Muscle layer of duodenum (tissue), 2 donors: Measurements from ENCODE around the gene ZNF200.

Experiments used
- H3K27ac ChIP-seq: one replicate; pipeline ENCODE4 v1.7.0; 2013; ENCODE audit warnings: mild to moderate bottlenecking, low read length
- H3K27me3 ChIP-seq: one replicate; pipeline ENCODE4 v1.7.0; 2013; ENCODE audit warnings: low read depth, mild to moderate bottlenecking, control low read depth, low read length
- H3K36me3 ChIP-seq, 2 donors: one replicate each; pipeline ENCODE4 v1.7.0; 2013; ENCODE audit warnings: low read length in 2 of 2, control low read depth in 1 of 2, mild to moderate bottlenecking in 1 of 2; ENCODE audit not compliant: insufficient read depth in 2 of 2, control insufficient read depth in 1 of 2
- H3K4me1 ChIP-seq, 2 donors: one replicate each; pipeline ENCODE4 v1.7.0; 2013; ENCODE audit warnings: low read length in 2 of 2, mild to moderate bottlenecking in 2 of 2, control low read depth in 1 of 2, moderate library complexity in 1 of 2; ENCODE audit not compliant: insufficient read depth in 2 of 2, control insufficient read depth in 1 of 2
- H3K4me3 ChIP-seq, 2 donors: one replicate each; pipeline ENCODE4 v1.7.0; 2013; ENCODE audit warnings: low read length in 2 of 2, low read depth in 1 of 2, mild to moderate bottlenecking in 1 of 2
- H3K9me3 ChIP-seq, 2 donors: one replicate each; pipeline ENCODE4 v1.7.0; 2013; ENCODE audit warnings: low read length in 2 of 2, control low read depth in 1 of 2, mild to moderate bottlenecking in 1 of 2; ENCODE audit not compliant: control insufficient read depth in 1 of 2
- donor health status: healthy.

ZNF200 gene

DNA sequence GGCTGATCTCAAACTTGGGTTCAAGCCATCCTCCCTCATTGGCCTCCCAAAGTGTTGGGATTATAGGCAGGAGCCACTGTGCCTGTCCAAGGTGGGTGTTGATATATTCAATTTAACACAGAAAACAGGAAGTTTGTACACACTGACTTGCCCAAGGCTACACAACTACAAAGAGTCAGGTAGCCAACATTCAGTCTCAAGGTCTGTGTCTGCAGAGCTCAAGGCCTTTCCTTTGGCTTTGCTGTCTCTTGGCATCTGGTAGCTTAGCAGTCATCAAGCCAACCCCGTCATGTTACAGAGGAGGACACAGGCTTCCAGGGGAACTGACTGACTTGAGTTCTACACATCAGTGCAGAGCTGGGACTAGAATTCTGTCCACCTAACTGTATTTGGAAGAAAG lies 33.3 kb upstream of the ZNF200 start:
- Histone ChIP-seq H3K4me3 (no peak overlapping the region), H3K36me3 (peaks cover 0 to 17% of the 10 kb centered on the region in 2 donors), H3K27ac (no peak overlapping the region), H3K27me3 (no peaks in the 10 kb centered on the region), H3K4me1 (no peaks in the 10 kb centered on the region), H3K9me3 (peaks cover 0 to 3% of the 10 kb centered on the region in 2 donors)

GRCh38 chr16:3266873-3267537 lies 32.0 kb upstream of the ZNF200 start:
- Histone ChIP-seq H3K9me3 (peaks cover 0 to 3% of the 10 kb centered on the region in 2 donors), H3K27me3 (no peaks in the 10 kb centered on the region), H3K4me1 (no peaks in the 10 kb centered on the region), H3K27ac (no peak overlapping the region), H3K36me3 (peaks cover 0 to 17% of the 10 kb centered on the region in 2 donors), H3K4me3 (no peak overlapping the region)

- peak overlapping the region; percentile 90 for H3K27ac ChIP-seq
- H3K27me3 ChIP-seq = no peaks in the 10 kb centered on the region
- no peaks in the 10 kb centered on the region for H3K4me1 ChIP-seq
- H3K36me3 ChIP-seq = peaks cover 0 to 17% of the 10 kb centered on the region in 2 donors
- peaks cover 0 to 3% of the 10 kb centered on the region in 2 donors for H3K9me3 ChIP-seq
- H3K4me3 ChIP-seq = peak overlapping the region; percentile 65 to 80
These were observed 29.4 kb upstream of the ZNF200 start for GRCh38 chr16:3264137-3265036.

- Histone ChIP-seq H3K27ac (no peak overlapping the region), H3K9me3 (peaks cover 0 to 3% of the 10 kb centered on the region in 2 donors), H3K4me3 (peak overlapping the region in 1 of 2 donors; percentile 80), H3K36me3 (peaks cover 0 to 14% of the 10 kb centered on the region in 2 donors), H3K4me1 (no peaks in the 10 kb centered on the region), H3K27me3 (no peaks in the 10 kb centered on the region)
These were observed 27.6 kb upstream of the ZNF200 start for GRCh38 chr16:3262517-3262916.

GRCh38 chr16:3259836-3260235 lies 24.9 kb upstream of the ZNF200 start:
- no peaks in the 10 kb centered on the region for H3K9me3 ChIP-seq
- H3K27ac ChIP-seq = no peak overlapping the region
- no peak overlapping the region for H3K4me3 ChIP-seq
- no peaks in the 10 kb centered on the region for H3K4me1 ChIP-seq
- H3K36me3 ChIP-seq = peaks cover 0 to 5% of the 10 kb centered on the region in 2 donors
- no peaks in the 10 kb centered on the region for H3K27me3 ChIP-seq

DNA sequence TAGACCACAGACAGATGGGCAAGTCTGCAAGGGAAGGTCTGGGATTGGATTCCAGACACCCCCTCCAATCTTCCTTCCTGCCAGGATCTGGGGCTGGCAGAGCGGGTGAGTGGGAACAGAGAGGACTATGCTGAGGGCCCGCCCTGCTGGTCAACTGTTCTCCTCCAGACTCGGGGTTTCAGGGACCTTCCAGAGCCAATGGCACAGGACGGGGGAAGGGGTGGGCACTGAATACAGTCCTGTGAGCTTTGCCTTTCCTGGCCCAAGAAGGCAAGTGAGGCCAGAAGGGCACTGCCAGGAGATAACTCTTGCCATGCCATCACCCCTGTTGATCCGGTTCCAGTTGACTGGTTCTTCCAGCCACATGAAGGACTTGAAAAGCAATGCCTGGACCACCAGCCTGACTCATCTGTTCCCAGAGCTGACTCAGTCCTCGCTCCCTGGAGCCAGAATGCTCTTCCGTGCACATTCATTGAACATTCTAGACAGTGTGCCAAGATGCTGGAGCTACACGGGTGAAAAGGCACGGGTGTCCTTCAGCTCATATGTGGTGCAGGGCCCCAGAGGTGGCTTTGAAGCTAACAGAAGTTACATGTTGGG lies 22.0 kb upstream of the ZNF200 start:
- Histone ChIP-seq H3K4me3 (no peak overlapping the region), H3K27me3 (no peaks in the 10 kb centered on the region), H3K9me3 (no peaks in the 10 kb centered on the region), H3K36me3 (no peaks in the 10 kb centered on the region), H3K27ac (no peak overlapping the region), H3K4me1 (no peaks in the 10 kb centered on the region)

DNA sequence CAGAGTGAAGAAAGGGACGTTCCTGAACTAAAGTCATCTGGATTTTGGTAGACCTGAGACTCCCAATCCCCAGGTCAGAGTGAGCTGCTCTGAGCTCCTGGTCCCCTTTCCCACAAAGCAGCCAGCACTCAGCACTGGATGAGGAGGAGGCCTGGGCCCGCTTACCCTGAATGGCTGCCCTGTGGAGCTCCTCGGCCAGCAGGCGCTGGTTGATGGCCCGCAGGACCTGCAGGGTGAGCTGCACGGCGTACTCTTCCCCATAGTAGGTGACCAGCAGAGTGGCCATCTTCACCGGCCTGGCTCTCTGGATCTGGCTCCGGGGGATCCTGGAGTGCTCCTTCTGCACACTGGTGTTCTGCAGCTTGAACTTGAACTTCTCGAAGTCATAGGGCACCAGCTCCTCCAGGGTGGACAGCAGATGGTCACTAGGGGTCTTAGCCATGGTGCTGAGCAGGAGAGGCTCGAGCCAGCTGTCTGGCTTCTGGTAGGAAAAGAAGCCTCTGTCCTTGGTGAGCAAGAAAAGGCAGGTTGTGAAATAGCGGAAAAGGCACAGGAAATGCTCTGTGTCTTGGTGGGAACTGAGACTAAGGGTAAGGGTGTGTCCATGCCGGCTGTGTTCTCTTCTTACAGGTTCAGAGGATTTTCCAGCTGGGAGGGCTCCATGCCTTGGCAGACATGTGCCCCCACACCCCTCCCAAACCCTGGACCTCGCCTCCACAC lies 21.3 kb upstream of the ZNF200 start, which contains the start of gene MEFV:
Gene MEFV (minus strand): TSS at position 488 of the 720 bp plus-strand sequence. CDS start 46 bp downstream, at position 442.
- no peaks in the 10 kb centered on the region for H3K4me1 ChIP-seq
- H3K27ac ChIP-seq = no peak within 1 kb of the TSS
- no peaks in the 10 kb centered on the region for H3K9me3 ChIP-seq
- H3K27me3 ChIP-seq = no peaks in the 10 kb centered on the region
- no peaks in the 10 kb centered on the region for H3K36me3 ChIP-seq
- peak within 1 kb of the TSS; percentile 22 to 26 for H3K4me3 ChIP-seq

DNA sequence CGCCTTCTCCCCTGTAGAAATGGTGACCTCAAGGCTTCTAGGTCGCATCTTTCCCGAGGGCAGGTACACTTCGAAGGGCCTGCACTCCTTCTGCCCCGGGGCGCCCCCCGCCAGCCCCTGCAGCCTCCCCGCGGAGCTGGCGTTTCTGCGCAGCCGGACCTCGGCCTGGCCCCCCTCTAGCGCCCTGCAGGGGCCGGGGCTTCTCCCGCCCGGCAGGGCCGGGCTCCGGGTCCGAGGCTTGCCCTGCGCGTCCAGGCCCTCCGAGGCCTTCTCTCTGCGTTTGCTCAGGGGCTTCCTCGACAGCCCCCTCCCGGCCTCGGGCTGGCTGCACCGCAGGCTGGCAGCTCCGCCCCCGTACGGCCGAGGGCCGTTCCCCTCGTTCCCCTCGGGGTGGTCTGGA lies 19.4 kb upstream of the ZNF200 start:
- no peak overlapping the region for H3K27ac ChIP-seq
- no peaks in the 10 kb centered on the region for H3K4me1 ChIP-seq
- H3K36me3 ChIP-seq = no peaks in the 10 kb centered on the region
- no peaks in the 10 kb centered on the region for H3K27me3 ChIP-seq
- no peaks in the 10 kb centered on the region for H3K9me3 ChIP-seq
- no peak overlapping the region for H3K4me3 ChIP-seq

GRCh38 chr16:3252967-3253366 lies 18.0 kb upstream of the ZNF200 start:
- H3K4me1 ChIP-seq = no peaks in the 10 kb centered on the region
- H3K27ac ChIP-seq = no peak overlapping the region
- no peaks in the 10 kb centered on the region for H3K9me3 ChIP-seq
- H3K27me3 ChIP-seq = no peaks in the 10 kb centered on the region
- H3K4me3 ChIP-seq = no peak overlapping the region
- no peaks in the 10 kb centered on the region for H3K36me3 ChIP-seq

DNA sequence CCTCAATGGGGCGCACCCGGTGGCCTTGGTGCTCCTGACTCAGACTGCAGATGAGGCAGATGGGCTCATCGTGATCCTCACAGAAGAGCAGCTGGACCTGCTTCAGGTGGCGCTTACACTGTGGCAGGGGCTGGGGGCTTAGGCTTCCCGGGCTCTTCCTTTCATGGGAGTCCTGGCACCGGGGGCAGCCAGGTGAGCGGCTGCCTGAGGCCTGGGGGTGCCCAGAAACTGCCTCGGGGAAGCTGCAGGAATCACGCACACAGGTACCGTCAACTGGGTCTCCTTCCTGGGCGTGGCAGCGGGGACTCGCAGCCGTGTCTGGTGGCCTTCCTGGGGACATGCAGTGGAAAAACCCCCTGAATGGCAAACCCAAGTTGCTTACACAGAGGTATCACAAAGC lies 14.5 kb upstream of the ZNF200 start:
- Histone ChIP-seq H3K4me1 (no peaks in the 10 kb centered on the region), H3K4me3 (no peak overlapping the region), H3K27me3 (no peaks in the 10 kb centered on the region), H3K9me3 (no peaks in the 10 kb centered on the region), H3K36me3 (no peaks in the 10 kb centered on the region), H3K27ac (no peak overlapping the region)

- Histone ChIP-seq H3K4me3 (no peak overlapping the region), H3K27ac (no peak overlapping the region), H3K27me3 (no peaks in the 10 kb centered on the region), H3K4me1 (no peaks in the 10 kb centered on the region), H3K9me3 (no peaks in the 10 kb centered on the region), H3K36me3 (no peaks in the 10 kb centered on the region)
These were observed 14.1 kb upstream of the ZNF200 start for GRCh38 chr16:3249020-3249419.
